GM21717 (cell line): ENCODE data around the gene COL27A1.
"Not testable (repeated sequence)": the region's sequence is repeated elsewhere in the genome, so short reads cannot be mapped to it uniquely, and the experiment has no call there.

Experiments
- ATAC-seq: cut with Tn5 transposase; IDR thresholded peaks from one replicate; pipeline ENCODE4 v1.9.1; 2021; ENCODE audit warnings: mild to moderate bottlenecking, moderate library complexity; ENCODE audit not compliant: unreplicated experiment

The COL27A1 gene

DNA sequence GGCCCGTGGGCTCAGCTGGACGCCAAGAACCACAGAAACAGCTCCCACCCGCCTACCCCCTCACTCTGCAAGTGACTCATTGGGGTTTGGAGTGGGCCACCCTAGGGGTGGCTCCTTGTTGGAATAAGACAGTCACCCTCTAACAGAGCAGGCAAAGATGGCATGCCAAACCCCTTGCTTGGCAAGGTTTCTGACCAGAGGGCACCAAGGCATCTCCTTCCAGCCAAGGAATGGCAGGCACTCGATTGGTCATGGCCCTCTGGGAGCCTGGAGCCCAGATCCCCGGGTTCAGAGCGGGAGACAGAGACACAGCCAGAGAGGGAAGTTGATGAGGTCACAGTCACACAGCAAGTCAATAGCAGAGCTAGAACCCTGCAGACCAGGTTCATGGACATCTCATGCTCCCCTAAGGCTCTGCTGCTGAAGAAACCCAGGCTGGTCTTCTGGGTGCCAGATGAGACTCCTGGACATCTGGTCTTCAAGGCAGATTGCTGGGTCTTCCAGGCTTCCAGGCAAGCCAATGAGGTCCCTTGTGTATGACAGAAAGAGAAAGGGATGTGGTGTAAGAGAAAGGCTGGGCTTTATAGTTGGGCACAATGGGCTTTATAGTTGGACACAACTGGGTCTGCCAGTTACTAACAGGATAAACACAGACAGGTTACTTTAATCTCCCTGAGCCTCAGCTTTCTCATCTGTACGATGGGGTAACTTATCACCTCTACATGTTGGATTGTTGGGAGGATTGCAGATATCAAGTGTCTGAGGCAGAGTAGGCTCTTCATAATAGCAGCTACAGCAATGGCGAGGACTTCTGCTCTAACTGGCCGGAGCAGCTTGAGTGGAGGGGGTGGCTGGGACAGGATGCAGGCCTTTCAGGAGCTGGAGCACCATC lies 33.0 kb upstream of the COL27A1 start:
- no peak for ATAC-seq

DNA sequence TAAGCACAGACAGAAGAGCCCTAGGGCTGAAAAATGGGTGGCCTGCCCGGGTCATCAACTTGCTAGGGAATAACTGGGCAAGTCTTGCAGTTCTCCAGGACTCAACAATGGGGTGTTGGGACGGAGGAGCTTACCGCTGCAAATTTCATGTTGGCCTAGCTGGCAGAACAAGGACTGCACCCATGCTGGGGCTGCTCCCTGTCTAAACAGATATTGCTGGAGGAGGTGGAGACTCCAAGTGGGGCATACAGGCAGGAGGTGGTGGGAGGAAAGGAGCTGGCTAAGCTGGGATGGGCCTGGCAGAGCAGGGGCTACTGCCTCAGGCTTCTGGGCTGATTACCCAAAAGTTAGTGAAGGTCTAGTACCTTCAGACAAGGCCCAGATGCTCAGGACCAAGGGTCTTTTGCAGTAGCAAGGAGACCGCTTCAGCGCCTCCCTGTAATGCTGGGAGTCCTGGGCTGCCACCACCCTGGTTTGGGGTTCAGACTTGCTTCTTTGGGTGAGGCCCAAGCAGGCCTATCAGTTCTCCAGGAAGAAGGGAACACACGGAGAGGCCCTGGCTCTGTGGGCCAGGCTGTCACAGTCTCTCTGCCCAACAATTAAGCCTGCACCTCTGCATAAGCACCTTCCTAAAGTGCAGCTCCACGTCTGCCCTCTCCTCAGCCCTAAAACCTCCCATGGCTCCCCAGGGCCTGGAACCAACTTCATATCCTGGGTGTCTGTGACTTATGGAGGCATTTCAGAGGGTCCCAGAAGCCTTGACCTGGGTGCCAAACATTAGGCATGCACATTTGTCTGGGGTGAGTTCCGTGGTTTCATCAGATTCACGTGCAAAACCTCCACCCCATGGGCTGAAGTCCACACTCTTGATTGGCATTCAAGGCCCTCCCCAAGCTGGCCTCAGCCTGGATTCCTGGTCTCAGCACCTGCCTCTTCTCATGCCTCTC lies 32.0 kb upstream of the COL27A1 start:
- no peak for ATAC-seq

DNA sequence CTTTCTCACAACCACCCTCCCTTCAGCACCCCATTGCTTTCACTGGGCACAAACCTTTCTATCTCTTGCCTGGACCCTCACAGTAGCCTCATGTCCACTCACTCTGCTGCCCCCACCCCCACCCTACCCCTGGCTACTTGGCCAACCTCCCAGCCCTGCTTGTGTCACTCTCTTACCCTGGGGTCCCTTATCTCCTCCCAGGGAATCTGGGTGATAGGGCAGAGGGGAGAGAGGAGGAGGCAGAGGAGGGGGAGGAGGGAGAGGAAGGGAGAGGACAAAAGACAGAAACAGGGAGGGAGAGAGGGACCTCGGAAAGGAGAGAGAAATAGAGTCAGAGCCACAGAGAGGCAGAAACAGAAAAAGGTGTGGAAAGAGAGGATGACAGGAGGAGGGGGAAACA lies 31.2 kb upstream of the COL27A1 start:
- no peak for ATAC-seq

DNA sequence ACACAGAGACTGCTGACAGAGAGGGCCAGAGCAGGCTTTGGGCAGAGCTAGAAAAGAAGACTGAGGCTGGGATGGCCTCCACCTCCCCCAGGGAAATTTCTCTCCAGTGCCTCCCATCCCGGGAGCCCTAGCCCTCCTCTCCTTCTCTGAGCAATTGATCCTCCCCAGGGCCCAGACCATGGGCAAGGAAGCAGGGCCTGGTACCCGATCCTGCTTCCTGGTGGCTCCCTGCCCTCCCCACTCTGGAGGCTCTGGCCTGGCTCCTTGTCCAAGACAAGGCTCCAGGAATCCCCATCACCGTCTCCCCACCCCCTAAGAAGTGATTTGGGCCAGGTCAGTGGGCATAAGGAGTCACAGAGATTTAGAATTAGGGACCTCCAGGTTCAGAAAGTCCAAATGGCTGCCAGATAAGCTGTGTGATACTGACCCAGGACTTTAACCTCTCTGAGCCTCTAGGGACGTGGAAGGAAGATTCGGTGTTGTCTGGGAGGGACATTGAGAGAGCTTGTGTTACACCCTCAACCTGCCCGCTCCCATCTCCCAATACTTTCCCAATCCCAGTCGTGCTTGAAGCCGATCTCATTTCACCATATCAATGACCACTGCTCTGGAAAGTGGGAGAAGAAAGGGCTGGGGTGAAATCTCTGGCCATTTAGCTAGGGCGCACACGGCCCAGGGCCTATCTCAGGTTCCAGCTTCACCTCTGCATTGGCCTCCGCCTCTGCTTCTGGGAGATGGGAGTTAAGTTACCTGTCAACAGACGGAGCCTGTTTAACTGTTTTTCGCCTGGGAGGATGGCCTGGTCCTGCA lies 30.5 kb upstream of the COL27A1 start:
- no peak for ATAC-seq

DNA sequence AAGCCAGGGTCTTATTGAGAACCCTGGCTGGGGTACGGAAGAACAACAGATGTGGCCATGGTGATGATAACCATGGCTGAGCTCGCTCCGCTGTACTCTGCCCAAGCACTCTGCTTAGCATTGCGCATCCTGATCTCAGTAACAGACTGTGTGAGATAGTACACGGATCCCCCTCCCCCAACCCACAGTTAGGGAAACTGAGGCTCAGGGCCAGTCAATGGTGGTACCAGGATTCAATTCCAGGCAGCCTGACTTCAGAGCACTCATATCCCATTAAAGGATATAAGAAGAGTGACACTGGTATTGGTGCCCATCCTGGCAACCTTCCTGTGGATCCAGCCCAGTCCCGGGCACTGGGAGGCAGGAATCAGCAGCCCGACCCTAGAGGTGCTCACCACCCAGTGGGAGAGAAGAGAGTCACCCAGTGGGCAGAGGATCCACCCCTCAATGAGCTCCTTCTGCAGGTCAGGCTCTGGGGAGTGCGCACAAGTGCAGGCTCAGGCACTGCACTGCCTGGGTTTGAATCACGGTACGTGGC lies 29.8 kb upstream of the COL27A1 start:
- ATAC-seq: no peak

DNA sequence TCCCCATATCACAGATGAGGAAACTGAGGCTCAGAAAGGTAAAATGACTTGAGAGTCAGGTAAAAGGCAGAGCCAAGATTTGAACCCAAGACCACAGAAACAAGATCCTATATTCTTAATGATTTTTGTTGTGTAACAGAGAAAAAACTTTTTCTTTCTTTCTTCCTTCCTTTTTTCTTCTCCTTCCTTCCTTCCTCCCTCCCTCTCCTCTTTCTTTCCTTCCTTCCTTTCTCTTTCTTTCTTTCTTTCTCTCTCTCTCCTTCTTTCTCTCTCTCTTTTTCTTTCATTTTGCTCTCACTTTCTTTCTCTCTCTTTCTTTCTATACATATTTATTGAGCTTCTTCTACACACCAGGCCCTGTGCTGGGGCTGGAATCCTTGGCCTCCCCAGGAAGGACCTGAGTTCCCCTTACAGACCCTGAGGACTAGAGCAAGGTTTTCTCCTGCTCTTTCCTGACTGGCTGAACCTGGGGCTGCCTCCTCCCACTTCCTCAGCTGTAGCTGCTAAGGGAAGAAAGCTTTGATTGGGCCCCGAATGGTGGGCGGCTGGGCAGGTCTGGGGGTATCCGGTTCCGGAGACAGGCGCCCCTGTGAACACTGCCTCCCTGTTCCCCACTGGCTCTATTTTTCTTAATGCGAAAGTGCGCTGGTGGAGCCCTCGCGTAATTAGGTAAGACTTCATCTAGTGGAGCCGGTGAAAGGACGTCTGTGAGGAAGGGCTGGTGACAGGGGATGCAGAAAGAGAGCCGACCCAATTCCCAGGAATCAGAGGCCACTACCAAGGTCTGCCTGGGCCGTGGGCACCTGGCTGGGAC lies 28.9 kb upstream of the COL27A1 start:
- ATAC-seq: no peak

DNA sequence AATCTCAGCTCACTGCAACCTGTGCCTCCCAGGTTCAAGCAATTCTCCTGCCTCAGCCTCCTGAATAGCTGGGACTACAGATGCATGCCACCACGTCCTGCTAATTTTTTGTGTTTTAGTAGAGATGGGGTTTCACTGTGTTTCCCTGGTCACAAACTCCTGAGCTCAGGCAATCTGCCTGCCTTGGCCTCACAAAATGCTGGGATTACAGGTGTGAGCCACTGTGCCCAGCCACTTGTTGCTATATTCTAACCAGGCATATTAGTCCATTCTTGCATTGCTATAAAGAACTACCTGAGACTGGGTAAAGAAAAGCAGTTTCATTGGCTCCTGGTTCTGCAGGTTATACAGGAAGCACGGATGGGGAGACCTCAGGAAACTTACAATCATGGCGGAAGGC lies 26.6 kb upstream of the COL27A1 start:
- ATAC-seq: not testable (repeated sequence)

DNA sequence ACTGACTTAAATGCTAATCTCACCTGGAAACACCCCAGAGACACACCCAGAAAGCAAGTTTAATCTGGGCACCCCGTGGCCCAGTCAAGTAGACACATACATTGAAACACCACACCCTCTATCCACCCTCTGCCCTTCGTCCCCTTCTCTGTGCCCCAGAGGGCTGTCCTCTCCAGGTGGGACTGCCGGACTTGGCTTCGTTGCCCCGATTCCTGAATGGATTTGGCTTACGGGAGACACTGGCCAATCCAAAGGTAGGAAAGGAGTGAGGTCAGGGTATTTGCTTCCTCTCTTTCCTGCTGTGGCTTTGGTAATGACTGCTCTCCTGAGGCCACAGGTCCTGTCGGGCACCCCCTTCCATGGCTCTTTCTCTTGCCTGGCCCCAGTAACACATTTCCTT lies 25.2 kb upstream of the COL27A1 start:
- ATAC-seq: no peak

DNA sequence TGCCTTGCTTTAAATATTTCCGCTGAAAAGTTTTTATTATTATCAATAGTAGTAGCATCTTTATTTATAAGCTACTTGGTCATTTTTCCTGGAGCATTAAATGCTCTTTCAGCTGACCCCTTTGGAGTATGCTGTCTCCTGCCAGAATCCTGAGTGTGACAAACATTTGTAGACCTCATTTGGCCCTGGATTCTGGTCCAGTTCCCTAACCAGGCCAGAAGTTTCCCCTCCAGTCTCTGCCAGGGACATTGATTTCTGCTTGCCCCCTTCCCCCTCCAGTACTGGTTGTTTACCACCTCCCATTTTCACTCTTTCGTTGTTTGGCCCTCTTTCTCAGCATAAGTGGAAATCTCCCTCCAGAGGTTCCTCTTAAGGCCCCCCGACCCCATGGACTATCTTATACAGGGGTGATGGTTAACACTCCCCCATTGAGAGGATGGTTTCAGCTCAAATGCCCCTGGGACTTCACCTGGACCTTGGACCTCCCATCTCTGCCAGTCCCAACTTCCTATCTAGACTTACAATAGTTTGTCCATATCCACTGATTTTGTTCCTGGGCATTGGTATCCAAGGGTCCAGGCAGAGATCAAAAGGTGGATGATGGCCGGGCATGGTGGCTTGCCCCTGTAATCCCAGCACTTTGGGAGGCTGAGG lies 24.6 kb upstream of the COL27A1 start:
- ATAC-seq: no peak

DNA sequence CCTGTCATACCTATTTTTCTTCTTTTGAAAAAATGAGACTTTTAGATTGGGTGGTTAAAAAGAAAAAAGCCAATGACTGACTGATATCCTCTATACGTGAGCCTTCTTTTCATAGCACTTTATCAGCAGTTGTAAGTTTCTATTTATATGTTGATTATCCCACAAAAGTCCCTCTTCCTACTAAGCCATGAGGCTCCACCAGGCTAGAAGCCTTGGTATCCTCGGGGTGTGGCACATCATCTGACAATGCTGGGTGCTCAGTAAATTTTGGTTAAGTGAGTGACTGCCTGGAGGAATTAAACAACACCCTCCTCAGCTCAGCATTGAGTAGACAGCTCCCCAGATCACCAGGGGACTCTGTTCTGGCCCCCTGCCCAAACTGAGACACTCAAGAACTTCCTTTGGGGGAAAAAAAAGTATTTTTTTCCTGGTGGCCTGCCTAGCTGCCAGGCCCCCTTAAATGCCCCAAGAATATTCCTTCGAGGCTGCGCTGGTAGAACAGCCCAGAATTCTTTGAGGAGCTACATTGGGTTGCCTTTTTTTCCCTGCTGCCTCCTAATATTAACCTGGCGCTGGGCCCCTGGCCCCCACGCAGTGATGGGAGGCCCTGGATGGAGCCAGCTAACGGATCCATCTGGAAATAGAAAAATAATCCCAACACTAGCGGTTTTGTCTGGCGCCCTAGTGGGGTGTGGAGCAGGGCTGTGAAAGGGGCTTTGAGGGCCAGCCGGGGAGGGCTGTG lies 23.4 kb upstream of the COL27A1 start:
- no peak for ATAC-seq

DNA sequence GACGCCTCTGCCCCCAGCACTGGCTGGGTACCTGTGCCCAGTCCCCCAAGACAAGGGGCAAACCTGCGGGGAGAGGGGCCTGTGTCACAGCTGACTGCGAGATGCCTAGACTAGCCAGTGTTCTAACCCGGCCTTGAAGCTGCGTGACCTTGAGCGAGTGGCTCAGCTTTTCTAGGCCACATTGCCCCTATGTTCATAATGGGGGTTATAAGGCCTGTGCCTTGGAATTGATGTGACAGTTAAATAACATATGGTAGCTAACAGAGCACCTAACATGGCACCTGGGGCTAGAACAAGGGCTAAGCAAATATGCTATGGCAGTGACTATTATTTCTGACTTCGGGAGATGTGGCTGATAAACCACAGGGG lies 22.8 kb upstream of the COL27A1 start:
- no peak for ATAC-seq

DNA sequence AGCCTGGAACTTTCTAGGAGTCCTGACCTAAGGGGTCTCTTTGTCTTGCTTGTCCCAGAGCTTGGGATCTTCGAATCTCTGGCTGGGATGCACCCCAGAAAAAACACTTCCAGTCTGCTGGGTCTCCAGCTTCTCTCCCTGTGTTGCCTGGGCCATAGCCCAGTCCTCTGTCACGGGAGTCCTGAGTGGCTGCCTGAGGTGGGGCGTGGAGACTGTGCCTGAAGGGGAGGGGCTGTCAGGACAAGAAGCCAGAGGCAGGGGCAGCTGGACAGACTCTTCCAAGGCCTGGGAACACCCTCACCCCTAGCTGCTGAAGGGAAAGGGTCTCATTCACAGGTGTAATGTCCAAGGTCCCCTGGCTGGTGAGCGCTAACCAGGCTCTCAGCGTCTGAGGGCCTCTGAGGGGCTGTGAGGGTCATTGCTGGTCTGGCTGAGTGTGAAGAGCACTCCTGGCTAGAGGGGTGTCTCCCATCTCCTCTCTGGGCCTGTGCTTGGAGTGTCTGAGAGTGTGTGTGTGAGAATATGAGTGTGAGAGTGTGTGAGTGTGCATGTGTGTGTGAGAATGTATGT lies 20.4 kb upstream of the COL27A1 start:
- no peak for ATAC-seq

DNA sequence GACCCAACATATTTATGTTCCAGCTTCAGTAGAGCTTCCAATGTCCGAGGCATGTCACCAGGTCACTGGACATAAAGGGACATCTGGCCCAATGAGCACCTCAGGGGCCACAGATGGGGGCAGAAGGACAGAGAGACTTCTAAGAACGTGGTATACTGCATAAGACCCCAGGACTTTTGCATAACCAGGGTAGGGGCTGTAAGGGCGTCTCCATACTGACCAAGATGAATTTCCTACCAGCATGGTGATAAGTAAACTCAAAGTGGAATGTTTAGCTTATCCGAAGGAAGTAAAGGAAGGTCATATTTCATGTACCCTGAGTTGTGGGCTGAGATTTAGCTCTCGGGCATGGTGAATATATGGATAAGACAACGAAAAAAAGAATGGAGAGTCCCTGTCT lies 17.5 kb upstream of the COL27A1 start:
- ATAC-seq: no peak

DNA sequence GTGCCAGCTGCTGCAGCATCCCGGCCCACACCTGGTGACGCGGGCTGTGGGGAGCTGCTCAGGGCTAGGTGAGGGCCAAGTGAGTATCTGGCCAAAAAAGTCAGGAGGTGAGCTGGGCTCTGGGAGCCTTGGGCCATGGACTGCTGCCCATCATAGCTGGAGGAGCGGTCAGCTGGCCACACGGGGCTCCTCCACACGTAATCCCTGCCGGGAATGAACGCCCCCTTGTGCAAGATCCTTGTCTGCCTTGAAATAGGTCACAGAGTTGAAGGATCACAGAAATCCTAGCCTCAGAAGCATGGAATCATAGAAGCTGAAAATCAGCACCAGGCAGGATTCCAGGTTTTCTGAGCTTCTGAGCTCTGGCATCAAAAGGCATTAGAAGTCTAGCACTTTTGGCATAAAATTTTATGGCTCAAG lies 16.8 kb upstream of the COL27A1 start:
- ATAC-seq: no peak

DNA sequence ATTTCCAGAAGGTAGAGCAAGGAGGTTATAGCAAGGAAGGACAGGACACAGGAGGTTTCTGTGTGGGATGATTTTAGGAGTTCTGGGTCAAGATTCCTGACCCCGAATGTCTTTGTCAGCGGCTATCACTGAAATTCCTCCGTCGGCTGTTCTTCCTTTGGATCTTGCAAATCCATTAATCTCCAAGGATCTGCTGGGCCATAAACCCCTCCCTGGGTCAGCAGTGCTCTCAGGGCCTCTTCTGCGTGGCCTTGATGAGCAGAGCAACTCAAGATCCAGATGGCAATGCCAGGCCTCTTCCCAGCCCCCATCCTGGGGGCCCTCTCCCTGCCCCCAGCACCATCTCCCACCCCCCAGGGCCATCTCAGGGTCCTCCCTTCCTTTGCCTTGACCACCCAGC lies 16.3 kb upstream of the COL27A1 start:
- ATAC-seq: no peak

DNA sequence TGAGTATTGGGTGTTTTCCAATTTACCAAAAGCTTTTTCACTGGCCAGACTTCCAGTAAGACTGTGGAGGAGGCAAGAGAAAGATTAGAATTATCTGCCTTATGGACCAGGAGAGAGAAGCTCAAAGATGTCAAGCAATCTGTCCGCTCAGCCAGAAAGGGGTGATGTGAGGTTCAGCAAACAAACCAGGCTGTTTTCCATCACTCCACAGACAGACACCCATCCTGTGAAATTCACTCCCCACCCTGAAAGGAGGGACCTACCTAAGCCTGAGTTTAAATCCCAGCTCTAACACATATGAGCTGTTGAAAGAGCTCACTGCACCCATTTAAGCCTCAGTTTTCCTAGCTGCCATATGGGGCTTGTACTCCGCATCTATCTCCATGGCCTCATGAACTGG lies 14.9 kb upstream of the COL27A1 start:
- ATAC-seq: no peak

DNA sequence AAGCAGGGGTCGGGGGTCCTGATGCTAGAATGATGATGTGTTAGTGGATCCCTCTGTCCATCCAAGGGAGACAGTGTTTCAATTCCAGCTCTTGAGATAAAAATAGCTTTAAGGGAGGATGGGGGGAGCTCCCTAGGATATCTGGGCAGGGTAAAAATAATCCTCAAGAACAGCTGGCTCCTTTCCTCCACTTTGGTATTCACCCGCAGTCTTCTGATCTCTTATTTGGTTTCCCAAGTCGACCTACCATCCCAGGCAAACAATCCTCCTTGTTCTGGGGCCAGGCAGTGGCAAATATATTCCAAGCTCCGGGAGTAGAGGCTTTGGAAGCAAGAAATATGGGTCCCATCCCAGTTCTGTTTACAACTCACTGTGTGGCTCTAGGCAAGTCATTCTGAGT lies 14.5 kb upstream of the COL27A1 start:
- no peak for ATAC-seq
